HG03565 (cell line): ENCODE data around the gene FETUB.

Source experiments
- ATAC-seq: cut with Tn5 transposase; IDR thresholded peaks from one replicate; pipeline ENCODE4 v1.9.1; 2021; ENCODE audit warnings: mild to moderate bottlenecking, moderate library complexity; ENCODE audit not compliant: unreplicated experiment

FETUB gene

DNA sequence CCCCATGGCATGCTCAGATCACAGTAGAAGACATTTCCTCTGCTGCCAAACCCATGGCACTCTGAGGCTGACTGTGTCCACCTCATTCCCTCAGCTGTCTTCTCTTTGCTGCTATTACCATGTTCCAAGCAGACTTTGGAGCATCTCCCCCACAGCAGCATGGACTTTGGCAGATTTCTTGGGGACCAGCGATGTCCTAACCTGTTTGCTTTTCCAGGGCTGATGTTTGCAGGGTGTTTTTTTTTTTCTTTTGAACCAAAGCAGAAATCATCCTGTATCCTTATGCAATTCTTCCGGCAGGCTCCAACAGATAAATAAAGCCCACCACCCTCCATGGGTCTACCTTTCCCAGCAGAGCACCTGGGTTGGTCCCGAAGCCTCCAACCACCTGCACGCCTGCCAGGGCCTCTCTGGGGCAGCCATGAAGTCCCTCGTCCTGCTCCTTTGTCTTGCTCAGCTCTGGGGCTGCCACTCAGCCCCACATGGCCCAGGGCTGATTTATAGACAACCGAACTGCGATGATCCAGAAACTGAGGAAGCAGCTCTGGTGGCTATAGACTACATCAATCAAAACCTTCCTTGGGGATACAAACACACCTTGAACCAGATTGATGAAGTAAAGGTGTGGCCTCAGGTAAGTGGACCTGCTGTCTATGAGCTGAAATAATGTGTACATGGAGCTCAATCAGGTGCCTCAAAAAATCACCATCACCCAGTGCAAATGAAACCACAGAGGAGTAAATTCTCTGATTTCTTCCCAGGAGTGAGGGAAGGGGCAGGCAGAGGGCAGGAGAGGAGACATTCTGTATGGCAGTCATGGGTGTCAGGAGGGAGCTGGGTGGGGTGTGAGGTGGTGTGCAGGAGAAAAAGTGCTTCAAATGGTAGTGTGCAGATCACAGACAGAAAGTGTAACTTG, 27.2 kb upstream of the FETUB start, which contains the start of gene AHSG:
Gene AHSG, plus strand, starts transcription at position 340 of the 916 bp plus-strand sequence. Its CDS starts 82 bp downstream, at position 422.
- no peak for ATAC-seq

DNA sequence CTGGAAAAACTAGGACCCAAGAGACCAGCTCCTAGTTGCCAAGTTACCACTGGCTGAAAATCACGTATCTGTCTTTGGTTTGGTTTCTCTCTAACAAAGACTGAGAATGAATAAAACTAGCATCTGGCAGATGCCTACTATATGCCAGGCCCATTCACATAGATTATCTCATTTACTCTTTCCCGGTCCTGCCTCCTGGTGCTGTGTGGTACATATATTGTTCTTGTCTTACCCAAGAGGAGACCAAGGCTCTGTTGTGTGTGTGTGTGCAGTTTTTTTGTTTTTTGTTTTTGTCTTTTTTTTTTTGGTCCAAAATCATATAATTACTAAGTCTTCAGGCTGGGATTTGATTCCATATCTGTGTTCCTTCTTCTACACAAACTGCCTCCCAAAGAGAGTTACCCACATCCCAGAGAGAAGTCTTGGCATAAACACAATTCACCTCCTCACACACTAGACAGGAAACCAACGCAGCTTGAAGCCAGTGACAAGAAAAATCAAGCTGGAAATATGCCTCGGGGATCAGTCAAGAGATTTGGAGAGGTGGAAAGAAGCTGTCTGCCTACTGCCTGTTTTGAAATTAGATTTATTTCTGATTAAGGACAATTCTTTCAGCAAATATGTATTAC, 26.4 kb upstream of the FETUB start:
- ATAC-seq = no peak

DNA sequence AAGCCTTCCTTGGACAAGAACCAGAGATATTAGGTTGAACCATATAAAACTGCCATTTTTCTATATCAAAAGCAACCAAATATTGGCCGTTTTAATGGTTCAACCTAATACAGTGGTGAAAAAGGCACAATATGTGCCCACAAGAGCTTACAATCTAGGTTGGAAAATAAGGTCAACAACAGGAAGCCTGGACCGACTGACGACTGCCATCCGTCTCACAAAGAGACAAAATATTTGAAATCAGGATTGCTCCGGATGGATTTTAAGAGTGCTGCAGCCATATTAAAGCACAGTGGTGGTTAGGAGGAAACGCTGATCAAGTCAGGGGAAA, 26.0 kb upstream of the FETUB start:
- ATAC-seq = no peak

DNA sequence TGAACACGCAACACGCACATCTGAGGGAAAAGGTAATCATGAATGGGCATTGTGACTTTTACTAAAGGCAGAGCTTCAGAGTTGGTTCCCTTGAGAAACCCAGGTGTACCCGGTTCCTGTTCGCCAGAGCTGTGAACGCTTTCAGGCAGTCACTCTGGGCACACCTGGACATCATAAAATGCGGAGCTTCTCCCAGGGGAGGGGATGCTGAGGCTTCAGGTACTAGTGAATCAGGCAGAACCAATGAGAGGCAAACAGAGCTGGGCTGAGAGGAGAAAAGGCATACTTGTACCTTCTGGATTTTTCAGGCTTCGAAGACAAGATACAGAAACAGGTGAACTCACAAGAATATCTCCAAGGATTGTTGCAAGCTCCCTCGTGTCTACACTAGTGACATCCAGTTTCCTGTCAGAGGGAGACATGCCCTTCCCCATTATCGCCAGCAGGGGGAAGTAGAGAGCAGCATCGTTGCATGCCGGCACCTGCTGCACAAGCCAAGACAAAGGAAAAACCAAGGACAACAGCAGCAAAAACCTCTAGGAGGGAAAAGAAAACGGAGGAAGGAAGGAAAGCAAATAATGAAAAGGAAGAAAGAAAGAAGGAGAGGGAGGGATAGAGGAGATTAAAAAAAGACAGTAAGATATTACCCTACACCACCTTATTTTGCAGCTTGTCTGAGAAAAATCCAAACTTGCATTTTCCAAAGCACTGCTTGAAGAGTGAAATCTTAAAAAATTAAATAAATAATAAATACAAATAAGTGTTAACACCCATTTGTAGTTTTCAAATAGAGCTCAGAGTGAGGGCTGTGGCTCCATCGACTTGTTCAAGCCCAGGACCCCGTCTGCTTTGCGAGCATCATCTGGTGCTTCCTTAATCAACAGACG, 25.4 kb upstream of the FETUB start:
- peak; percentile 51 for ATAC-seq

DNA sequence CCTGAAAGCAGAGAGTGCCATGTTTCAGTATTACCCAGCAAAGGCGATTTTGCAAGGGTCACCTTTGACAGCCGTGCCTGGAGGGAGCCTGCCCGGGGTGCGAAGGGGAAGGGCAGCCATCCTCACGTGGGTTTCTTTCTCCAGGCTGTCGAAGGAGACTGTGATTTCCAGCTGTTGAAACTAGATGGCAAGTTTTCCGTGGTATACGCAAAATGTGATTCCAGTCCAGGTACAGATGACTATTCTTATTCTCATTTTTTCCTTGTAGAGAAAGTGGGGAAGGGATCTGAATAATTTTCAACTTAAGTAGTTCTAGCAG, 23.9 kb upstream of the FETUB start:
- no peak for ATAC-seq

DNA sequence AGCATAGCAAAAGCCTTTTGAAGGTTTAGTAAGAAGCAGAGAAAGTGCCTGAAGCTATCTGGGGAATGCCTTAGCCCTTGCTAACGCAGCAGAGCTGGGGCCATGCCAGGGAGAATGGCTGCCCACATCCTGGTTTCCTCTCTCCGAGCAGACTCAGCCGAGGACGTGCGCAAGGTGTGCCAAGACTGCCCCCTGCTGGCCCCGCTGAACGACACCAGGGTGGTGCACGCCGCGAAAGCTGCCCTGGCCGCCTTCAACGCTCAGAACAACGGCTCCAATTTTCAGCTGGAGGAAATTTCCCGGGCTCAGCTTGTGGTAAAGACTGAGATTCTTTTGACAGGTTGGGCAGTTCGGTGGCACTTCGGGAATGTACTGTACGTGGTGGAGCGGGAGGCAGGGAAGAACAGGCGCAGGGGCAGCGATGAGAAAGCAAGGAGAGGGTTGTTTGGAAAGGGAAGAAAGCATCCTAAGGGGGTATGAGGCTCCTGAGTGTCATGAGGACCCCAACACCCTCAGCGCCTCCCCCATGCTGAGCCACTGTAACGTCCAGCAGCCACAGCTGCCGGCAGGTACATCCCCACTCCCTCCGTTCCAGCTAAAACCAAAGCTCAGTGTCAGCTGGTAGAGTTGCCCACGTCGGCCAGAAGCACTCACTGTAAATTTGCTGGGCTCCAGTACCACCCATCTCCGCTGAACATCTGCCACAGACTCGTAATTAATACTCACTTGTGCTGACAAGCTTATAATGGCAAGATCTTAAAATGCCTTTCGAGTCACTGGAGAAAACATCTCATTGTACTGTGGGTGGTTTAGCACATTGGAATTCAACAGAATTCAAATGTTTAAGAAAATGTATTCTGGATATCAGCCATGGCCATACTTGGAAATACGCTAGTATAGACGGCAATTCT, 22.9 kb upstream of the FETUB start:
- peak; percentile 75 for ATAC-seq

DNA sequence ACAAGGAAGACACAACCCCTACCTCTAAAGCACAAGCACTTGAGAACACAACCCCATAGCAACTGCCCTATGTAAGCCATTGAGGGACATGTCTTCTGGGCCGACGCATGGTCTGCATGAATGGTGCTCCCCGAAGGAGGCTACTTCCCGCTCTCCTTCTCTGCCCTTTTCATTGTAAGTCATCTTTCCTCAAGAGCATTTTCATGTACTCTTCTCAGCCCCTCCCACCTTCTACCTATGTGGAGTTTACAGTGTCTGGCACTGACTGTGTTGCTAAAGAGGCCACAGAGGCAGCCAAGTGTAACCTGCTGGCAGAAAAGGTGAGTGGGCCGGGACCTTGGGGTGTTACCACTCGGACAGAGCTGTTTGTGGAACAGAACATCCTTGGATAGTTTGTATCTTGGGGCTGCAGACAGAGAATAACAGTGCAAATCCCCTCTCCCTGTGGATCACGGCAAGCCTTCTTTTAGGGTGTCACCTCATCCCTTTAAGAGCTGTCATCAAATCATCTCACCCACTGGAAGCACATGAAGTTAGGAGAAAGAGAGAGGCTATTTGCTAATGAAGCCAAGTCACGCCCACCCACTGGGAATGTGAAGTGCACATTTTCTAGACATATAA, 21.8 kb upstream of the FETUB start:
- ATAC-seq = no peak

DNA sequence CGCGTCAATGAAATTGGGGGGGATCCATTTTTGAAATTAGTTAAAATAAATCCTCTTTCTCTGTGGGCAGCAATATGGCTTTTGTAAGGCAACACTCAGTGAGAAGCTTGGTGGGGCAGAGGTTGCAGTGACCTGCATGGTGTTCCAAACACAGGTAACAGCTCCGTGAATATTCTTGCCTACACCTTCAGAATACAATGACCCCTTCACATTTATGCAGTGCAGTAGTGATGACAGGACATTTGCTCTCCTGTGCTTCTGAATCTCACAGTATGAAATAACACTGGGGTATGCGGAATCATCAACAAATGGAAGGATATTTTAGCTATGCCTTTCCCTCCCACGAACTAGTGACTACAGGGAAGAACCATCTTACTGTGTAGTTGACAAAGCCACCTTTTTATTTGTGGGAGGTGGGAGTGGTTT, 20.4 kb upstream of the FETUB start:
- ATAC-seq = no peak

DNA sequence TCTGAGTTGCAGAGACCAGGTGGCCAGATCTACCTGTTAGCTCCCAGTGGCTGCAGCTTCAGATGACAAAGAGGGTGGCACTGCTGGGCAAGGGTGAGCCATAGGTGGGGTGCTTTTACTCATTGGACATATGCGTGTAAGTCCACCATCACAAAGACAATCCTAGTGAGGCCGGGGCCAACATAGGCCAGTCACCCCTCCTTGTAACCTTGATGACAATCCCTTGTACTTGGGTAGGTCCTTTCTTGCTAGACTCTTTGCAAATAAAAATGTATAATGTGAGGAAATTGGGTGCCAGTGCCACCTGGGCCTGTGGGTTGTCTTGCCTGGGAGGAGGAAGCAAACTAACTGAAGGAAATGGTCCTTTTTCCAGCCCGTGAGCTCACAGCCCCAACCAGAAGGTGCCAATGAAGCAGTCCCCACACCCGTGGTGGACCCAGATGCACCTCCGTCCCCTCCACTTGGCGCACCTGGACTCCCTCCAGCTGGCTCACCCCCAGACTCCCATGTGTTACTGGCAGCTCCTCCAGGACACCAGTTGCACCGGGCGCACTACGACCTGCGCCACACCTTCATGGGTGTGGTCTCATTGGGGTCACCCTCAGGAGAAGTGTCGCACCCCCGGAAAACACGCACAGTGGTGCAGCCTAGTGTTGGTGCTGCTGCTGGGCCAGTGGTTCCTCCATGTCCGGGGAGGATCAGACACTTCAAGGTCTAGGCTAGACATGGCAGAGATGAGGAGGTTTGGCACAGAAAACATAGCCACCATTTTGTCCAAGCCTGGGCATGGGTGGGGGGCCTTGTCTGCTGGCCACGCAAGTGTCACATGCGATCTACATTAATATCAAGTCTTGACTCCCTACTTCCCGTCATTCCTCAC, 19.7 kb upstream of the FETUB start:
- ATAC-seq = no peak

DNA sequence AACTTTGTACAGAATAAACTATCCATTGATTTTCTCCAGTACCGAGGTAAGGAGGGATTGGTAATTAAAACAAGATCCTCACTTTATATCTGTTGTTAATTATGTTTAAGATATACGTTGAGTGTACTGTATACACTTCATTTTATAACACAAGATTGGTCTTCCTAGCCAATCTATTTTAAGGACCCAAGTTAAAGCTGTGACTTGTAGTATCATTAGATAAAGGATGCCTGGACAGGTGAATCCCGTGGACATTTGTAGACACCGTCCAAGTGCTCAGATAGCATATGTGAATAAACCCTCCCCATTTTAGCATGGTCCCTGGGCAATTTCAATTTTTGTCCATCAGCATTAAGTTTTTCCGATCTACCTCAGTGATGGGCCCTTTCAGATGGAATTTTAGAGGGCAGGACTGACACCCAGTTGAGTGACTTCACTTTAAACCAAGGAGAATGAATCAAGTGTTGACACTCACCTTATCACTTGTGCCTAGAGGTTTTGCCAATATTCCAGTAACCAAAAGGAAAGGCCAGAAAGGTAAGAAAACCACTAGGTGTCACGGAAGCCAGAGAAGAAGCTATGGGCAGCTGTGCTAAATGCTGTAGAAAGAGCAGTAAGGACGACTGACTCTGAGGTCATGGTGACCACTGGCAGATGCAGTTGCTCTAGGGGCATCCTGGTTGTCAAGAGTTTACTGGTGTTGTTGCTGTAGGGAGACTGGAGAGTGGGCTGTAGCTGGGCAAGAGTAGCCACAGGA, 18.1 kb upstream of the FETUB start:
- ATAC-seq = no peak

DNA sequence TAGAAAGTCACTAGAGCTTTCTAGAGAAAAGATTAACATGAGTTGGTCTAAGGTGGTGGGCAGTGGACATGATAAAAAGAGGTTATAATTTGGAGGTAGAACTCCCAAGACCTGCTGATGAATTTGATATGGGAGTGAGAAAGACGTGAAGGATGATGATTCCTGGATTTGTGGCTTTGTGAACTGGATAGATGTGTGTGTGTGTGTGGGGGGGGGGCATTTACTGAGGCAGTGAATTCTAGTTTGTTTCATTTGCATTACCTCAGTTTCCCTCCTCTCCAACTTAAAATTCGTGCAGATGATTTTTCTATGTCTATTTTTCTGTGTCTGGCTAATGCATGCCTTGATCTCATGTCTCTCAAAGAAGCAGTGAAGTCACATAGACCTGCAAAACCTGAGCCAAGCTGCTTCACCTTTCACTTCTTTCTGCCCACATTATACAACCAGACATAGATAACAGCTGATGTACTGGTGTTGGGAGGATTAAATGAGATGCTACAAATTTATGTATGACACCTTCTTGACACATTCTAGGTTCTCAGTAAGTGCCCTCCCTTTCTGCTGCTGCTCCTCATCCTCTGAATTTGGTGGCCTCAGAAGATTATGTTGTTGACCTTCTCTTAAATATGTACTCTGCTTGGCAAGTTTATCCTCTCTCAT, 17.4 kb upstream of the FETUB start:
- no peak for ATAC-seq

DNA sequence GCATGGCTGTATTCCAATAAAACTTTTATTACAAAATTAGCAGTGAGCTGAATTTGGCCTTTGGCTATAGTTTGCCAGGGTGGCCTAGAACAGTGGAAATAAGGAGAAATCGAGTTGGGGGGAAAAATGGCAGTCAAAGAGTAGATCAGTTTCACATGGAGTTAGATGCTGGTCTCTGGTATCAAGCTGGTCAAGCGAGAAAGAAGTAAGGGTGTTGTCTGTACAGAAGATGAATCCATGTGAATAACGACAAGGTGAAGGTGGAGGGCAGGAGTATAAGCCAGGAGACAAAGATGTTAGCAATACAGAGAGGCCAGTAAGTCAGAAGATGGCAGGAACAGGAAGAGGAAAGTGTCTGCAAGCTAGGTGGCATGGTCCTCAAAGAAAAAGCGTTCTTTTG, 15.6 kb upstream of the FETUB start:
- no peak for ATAC-seq

DNA sequence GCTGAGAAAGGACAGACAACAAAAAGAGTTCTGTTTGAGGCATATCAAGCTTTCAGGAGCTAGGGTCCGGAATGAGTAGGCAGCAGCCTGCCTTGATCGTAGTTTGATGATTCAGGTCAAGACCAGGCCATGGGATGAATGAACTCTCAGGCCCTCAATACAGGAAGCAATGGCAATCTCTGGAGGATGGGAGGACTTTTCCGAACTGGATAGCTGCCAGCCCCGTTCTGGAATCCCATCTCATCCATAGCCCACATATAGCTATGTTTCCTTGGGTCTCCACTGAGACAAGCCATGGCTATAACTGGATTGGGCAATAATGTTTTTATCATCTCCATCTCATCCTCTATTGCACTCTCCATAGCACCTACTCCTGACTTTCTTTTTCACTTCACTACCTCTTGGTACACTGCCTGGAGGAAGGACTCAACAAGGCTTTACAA, 14.6 kb upstream of the FETUB start:
- no peak for ATAC-seq

DNA sequence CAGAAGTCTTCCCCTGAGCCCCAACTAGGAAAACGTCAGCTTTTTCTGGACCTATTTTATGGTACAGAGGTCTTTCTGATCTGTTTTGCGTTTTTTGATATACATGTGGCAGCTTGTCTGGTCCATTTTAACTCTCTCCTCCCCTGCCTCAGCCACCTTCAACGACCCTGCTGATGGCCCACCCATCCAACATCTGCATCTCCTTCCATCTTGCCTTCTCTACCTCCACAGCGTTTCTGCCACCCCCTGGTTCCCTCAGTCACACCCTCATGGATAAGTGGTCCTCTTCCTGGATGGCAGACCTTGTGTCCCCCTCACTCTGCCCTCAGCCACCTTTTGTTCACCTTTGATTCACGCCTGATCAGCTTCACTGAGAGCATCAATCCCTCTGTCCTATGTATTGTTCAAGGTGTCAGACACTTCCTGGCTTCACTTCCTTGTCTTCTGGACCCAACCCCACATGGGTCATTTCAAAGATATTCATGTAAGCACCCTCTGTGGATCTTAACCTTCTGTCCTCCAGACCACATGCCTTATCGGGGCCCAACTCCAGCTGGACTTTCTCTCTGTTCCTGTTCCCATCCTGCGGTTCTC, 13.8 kb upstream of the FETUB start:
- no peak for ATAC-seq

DNA sequence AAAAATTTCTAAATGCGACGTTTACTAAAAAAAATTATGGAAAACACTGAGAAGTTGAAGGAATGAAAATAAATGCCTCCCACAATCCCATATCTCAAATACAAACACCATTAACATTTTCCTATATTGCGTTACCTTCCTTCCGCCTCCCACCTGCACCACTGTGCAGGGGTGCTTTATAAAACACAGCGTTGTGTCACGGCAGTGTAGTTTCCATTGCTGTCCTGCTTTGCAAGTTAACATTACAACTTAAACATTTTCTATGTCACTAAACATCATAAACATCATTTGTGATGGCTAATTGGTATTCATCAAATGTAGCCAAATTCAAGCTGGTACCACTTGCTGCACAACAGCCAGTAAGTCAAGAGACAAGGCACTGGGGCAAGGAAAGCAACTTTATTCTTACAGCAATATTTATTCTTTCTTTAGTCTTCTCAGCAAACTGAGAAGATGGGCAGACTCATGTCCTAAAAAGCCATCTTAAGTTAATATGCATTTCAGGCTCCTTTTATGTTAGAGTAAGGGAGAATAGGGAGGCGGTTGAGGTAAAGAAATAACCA, 12.3 kb upstream of the FETUB start:
- ATAC-seq = no peak

DNA sequence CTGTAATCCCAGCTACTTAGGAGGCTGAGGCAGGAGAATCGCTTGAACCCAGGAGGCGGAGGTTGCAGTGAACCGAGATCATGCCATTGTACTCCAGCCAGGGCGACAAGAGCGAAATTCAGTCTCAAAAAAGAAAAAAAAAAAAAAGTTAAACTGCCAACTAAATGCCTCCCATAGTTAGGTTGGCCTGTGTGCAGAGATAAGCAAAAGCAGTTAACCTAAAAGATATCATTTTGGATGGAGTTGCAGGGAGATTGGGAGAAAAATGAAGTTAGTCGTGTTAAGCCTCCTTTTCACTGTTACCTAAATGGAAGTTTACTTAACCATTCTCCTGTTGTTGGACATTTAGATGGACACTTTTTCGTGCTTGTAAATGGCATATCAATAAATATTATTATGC, 11.4 kb upstream of the FETUB start:
- ATAC-seq = no peak
